DMS114 treated with DMSO at 0.1 percent for 48 hours (cell line): ENCODE results near the gene HOXA6.

Experiments used
- DNase-seq: peaks from one replicate; lab custom pipeline; 2025; ENCODE audit not compliant: unreplicated experiment; lab: John Stamatoyannopoulos, UW

The HOXA6 gene

DNA sequence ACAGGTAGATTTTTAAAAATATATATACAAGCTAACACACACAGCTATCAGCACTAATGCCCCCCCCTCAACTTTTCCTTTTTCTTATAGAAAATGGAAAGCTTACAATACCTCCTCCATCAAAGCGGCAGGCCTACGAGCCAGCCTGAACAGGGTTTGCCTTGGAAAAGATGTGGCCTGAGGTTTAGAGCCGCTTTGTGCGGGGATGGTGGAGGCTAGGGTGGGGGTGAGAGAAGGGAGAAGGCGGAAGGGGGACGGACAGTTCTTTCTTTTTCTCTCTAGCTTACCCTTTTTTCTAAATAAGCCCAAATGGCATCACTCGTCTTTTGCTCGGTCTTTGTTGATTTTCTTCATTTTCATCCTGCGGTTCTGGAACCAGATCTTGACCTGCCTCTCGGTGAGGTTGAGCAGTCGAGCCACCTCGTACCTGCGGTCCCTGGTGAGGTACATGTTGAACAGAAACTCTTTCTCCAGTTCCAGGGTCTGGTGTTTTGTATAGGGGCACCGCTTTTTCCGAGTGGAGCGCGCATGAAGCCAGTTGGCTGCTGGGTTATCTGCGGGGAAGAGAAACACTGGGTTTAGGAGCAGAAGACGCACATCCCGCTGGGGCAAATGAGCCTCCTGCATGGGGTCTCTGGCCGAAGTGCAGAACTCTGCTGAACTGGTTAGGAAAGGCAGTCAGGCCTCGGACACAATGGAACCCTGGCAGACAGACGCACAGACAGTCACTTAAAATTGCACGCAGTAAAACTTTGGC, 15.9 kb upstream of the HOXA6 start:
- DNase-seq: no peak

DNA sequence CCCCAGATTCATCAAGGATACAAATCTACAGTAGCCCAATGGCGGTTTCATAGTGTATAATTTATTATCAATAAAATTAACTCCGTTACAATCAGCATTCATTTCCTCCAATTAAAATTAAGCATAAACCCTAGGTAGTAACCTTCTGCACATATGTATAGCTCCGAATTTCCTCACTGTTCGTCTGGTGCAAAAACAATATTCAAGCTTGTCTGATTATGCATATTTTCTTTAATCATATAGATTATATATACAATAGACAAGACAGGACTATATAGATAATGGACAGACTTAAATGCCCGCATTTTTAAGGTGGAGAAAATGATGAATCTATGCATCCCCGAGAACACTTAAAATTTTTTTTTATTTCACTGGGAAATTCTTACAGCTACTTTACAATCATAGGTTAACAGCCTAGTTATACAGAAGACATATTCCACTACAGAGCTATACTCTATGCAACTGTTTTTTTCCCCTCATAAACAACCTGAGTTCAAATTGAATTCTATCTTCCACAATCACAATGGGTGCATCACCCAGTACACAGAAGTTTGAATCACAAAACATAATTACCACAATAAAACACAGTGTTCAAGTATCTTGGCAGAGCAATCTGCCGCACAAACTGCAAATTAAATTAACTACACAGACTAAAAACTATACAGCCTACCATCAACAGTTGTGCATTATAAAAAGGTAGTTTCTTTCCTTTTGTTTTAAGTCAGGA, 15.2 kb upstream of the HOXA6 start:
- DNase-seq: no peak

DNA sequence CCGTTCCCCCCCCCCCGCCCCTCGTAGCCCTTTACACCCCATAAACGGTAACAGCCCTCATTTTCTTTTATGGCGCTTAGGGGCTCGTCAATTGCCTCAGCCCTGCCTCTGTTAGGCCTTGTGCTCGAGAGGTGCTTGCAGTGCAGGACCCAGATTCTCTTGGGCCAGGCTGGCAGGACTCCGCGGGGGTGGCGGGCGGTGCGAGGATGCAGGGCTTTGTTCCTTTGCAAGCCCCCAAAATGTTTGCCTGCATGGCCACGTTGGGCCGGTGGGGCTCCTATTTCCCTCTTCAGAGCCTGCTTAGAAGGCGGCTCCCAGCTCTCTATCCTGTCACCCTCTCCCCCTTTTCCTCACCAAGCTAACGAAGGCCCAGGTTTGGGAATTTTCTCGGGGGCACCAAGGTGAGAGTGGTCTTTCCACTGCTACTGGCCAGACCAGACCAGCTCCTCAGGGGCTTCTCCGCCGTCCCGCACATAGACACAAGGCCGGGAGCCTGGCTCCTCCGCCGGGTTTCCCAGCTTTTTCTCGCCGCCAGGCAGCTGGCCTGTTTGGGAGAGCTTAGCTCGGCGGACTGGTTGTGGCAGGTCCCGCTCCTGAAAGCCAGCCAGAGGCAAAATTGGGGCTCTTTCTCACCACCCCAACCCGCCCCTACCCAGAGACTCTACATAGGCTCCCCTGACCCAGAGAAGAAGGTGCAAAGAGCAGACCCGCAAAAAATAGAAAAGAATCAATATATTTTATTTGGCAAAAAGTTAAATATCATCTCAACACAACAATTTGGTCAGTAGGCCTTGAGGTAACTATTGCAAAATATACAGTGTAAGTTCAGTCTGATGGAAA, 14.4 kb upstream of the HOXA6 start:
- no peak for DNase-seq

DNA sequence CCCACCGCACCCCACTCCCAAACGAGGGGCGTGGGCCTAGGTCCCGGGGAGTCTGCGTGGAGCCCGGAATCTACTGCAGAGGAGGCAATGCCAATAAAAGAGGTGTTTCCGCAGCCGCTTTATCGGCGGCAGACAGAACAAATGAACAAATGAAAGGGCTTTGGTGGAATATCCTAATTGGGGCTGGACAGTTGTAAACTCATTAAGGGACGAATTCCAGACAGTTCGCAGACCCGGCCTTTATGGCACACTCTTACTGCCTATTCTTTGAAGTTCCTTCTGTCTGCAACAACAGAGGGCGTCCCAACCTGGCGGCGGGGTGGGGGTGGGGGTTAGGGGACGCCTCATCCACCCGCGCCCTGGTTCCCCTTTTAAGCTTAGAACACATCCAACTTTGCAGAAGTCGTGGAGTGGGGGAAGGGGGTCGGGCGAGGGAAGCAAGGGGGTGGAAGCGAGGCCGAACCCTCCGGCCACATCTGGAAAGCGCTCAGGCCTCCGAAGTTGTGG, 13.7 kb upstream of the HOXA6 start:
- DNase-seq: no peak

DNA sequence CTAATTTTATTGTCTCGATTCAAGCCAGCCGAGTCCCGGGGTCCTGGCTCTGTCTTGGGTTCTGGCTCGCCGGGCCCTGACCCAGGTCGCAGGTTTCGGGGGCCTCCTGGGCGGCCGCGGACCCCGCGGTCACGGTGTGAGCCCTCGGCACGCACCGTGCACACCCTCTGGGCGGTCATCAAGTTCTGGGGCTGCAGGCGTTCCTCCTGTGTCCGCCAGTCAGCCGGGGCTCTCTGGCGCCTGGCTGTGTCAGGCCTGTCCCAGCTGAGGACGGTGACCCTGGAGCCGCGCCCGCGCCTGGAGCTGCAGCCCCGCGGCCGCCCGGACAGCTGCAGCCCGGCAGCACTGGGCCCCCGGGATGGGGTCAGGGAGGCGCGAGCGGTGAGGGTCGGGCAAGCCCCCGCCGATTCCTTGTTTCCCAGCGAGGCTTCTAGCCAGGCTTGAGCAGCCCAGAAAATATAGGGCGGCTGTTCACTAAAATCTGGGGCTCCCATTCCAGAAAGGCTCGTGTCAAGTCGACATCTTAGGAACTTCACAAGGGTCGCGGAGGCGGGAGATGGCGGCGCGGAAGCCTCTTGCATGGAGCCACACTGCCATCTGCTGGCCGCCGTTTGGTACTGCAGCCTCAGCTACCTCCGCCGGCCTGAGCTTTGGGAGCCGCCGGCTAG, 13.1 kb upstream of the HOXA6 start:
- peak; percentile 75 for DNase-seq

DNA sequence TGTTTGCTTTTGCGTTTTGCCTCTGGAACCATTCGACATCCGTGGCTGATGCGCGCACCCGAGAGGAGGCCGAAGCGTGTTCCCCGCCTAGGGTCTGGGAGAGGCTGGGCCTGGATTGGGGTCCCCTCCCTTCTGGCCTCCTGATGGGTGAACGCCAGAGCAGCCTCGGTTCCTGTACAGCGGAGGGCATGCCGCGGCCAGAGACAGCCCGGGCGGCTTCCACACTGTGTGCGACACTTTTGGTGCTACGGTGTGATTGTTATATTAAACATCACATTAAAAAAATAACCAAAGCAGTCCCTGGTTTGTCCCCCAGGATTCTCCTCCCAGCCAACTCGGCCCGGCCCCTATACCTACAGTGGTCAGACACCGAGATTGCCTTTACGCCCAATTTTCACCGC, 12.6 kb upstream of the HOXA6 start:
- DNase-seq: no peak

DNA sequence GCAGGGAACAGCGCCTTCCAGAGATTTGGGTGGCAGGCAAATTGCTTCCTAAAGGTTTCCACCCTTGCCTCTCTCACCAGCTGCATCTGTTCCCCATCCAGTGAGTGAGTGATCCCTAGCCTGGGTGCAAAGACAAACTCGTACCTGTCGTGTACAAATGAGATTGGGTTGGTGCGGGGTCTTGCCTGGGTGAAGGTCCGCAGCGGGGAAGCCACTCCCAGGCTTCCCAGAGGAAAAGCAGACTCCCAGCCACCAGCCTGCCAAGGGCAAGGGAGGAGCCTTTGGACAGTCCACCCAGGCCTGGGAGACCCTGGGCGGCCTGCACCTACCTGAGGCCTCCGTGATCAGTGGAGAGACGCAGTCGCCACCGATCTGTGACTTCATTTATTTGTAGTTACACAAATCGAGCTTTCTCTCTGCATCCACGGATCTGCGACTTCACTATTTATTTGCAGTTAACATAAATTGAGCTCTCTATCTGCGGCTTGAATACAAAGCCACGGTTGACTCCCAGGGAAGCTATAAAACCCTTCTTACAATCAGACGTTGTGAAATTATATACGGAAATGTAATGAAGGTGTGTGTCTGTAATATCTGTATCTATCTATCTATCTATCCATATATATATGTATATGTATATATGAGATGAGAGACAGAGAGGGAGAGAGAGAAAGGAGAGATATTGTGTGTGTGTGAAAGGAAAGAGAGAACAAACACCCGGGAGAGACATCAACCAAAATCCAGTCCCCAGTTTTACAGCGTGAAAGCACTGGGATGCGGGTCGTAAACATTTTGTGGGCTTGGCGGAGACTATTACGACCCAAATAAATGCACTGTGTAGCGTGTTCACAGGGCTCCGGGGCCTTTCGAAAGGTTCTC, 11.9 kb upstream of the HOXA6 start:
- no peak for DNase-seq

DNA sequence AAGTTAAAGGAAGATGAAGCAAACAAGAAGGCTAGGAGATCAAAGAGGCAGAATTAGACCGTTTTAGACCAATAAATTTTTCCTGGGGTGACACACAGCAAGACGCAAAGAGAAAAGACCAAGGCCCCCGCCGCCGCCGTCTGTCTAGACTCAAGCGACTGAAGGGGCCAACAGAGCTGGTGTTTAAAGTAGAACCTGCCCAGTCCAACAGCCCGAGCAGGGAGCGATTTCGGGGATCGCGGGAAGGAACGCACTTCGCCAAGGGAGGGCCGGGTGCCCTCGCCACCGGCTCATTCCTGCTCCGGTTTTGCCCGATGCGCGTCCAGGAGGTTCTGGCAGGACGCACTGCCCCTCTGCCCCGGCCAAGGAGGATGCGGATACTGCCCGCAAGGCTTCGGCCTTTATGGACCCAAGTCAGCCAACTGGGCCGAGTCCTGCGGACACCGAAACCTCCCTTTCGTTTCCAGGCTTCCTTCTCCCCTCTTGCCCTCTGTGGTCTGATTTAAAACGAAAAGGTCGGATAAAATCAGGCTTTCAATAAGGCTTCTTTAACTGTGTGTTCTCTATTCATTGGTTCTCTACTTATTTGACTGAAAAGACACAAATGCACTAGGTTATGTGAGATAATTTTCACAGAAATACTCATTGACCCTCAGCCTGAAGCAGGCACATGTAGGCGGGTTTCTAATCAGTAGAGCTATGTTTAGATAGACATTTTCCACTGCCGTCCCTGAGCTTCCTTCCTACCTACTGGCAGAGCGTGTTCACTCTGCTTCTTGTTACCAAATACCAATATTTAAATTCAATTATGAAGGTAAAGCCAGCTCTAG, 11.1 kb upstream of the HOXA6 start:
- DNase-seq: no peak

DNA sequence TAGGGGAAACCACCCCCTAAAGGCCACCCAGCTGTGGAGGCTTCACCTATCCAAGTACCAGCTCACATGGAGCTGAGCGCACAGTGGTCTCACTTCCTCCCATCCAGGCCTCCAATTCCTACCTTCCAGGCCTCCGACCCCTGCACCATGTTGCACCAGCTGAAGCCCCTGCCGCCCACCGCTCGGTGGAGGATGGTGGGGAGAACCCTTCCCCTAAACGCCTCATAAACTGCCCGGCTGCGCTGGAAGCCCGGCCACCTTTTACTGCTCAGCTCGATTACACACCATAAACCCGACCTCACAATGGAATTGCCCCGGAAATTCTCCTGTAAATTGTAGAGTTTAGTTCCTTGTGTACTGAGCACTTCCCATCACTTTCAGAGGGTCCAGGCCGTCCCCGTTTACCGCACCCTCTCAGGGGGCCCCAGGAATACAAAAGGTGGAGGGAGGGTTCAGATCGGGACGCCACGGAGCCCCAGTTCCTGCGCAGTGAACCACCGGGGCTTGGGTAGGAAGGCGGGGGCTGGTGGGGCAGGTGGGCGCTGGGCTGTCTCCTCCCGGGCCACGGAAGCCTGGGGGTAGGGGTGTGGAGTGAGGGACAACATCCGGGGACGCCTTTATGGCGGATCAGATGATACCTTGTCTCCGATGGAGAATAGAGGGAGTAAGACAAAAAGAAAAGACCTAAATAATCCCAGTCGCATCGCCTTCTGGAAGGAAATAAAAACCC, 10.3 kb upstream of the HOXA6 start:
- no peak for DNase-seq

DNA sequence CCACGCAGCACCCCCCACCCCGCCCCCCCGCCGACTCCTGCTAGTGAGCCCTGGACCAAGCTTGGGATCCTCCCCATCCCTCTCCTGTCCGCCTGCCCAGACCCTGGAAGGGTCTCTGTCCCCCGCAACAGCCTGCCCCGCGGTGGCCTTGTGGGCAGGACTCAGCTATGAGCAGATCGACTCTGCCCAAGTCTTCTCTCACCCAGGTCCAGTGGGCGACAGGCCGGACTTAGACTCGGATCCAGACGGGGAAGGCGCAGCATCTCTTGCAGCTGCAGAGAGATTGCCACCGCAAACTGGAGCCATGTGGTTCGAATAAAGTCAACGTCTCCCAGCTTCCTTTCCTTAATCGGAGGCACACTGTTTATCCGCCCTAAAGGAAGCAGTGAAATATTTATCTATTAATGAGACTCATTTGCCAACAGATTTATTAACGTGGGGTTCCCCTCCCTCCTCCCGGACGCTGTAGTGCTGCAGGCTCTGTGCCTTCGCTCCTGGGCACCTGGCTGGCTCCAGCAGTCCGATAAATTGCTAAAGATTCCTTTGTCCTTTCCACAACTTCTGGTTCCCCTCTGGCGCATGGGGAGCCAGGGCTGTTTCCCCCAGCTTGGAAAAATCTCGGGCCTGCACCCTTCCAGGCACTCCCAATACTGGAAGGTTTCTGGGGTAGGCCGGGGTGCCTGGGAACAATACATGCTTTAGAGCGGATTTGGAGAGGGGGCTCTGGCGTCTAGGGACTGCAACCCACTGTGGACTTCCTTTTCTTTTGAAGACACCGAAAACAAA, 9.5 kb upstream of the HOXA6 start:
- DNase-seq: no peak

DNA sequence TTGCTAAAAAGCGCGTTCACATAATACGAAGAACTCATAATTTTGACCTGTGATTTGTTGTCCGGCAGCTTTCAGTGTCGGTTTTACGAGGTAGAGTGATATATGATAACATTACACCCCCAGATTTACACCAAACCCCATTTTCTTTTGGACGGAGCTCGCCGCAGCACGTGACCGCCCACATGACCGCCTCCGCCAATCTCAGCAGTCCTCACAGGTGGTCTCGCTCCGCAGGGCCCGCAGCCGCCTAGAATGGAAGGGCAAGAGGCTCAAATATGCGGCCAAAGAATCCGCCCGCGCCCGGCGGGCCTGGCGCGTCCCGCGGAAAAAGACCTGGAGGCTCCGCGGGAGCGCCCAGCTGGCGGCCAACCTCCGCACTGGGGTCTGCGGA, 8.9 kb upstream of the HOXA6 start, which contains the start of gene HOXA7:
TSS of gene HOXA7 (minus strand) at position 168 of the 391 bp plus-strand sequence. CDS start at position 38, 130 bp downstream.
- peak; percentile 73 for DNase-seq

DNA sequence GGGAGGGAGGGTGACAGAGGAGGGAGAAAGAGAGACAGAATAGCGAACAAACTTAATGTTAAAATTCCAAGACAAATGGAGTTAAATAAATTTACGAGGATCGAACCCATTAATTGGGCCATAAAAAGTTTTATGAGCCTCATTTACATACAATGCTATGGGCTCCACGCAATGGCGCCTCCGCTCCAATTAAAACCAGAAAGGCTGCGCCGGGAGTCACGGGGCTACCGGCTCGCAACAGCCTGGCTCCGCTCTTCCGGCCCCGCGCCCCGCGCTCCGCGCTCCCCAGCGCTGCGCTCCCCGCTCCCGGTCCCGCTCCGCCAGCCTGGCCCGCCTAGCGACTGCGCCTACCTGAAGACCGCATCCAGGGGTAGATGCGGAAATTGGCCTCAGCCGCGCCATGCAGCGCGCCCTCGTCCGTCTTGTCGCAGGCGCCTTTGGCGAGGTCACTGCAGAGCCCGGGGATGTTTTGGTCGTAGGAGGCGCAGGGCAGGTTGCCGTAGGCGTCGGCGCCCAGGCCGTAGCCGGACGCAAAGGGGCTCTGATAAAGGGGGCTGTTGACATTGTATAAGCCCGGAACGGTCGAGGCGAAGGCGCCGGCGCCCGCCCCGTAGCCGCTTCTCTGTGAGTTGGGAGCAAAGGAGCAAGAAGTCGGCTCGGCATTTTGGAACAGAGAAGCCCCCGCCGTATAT, 8.4 kb upstream of the HOXA6 start:
- no peak for DNase-seq

DNA sequence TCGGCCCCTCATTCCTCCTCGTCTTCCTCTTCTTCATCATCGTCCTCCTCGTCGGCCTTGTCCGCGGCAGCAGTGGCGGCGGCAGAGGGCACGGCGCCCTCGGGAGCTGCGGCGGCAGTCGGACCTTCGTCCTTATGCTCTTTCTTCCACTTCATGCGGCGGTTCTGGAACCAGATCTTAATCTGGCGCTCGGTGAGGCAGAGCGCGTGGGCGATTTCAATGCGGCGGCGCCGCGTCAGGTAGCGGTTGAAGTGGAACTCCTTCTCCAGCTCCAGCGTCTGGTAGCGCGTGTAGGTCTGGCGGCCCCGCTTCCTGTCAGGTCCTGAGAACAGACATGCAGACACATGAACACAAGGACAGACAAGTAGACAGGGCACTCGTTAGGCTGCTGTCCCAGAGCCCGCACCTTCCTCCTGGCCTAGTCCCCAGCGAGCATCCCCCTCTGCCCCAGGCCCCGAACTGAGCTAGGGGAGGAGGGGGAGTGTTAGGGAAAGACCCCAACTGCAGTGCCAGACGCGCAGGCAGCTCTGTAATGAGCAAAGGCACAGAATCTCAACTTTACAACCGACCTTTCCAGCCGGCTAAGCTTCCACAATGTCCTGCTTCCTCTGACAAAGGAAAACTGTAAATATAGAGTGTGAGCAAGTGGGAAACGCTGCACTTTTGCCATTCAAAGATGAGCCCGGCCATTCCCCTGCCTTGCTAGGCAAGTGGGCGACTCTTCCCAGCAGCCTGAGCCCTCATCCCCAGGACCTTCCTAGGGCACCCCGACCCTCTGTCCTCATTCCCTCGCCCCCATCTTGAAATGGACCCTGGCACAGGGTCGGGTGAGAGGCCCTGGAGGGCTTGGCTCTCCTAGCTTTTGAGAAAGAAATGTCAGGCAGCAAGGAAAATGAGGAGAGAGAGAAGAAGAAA, 7.6 kb upstream of the HOXA6 start:
- no peak for DNase-seq

DNA sequence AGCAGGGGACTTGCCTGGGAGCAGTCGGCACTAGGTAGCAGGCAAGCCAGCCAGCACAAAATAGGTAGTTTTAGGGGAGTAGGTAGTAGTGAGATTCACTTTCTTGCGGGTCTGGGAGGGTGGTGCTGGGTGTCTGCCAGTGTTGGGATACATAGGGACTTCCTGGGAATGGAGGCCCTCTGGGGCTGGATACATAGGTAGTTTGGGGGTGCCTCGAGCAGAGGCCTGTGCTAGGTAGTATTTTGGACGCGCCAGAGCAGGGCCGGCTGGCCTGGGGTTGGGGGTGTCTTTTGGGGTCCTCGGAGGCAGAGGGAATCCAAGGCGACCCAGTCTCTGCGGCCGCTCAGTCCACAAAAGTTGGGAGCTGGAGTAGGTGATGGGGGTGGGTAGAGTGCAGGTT, 6.8 kb upstream of the HOXA6 start:
- no peak for DNase-seq

DNA sequence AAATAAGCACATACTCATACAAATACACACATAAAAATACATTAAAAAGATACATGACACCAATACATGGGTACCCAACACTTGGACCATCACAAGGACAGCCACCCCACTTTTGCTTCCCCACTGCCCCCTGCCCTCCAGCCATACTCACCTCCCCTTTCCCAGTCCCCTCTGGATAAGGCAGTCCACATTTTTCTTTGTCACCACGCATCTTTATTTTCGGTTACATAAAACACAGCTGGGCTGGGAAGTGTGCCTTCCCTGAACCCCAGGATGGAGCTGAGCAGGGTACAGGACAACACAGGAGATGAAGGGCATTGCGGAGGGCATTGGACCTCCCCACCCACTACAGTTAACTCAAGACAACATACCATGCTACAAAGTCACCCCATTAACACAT, 6.0 kb upstream of the HOXA6 start:
- DNase-seq: no peak

DNA sequence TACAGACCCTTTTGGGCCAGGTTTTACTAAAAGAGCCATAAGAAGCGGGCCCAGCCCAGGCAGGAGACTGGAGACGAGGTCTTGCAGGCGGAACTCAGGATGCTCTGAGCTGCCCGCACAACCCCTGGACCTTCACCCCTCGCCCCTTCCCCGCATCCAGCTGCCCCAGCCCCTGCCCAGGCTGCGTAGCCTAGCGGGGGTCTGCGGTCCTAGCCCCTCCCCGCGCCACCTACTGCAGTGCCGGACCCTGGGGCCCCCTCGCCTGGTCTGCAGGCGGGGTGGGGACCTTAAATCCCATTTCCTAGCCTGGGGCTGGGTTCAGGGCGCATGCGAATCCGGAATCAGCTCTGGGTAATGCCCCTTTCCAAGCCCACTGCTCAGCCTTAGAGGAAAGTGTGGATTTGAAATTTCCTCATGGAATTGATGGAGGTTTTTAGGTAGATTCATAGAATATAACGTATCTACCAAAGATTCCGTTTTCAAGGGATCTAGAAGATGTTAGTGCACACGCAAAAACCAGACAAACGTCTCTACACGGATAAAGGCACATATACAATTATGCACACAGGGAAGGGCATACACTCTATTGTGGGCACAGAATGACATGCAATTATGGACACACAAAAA, 5.4 kb upstream of the HOXA6 start:
- no peak for DNase-seq
